HG02763 (cell line): ENCODE data around the gene IFI44L.

ENCODE experiments used
- ATAC-seq: cut with Tn5 transposase; IDR thresholded peaks from one replicate; pipeline ENCODE4 v1.9.1; 2021; ENCODE audit warnings: mild to moderate bottlenecking, moderate library complexity; ENCODE audit not compliant: unreplicated experiment

The IFI44L gene

GRCh38 chr1:78640462-78640861, 20.2 kb downstream of the IFI44L start:
- ATAC-seq, result peak; percentile 51

GRCh38 chr1:78641558-78641957, 21.3 kb downstream of the IFI44L start:
- no peak for ATAC-seq

GRCh38 chr1:78645723-78646122, 25.5 kb downstream of the IFI44L start:
- ATAC-seq, result no peak

- no peak for ATAC-seq
These were observed 27.0 kb downstream of the IFI44L start for GRCh38 chr1:78647238-78647637.

- ATAC-seq, result peak; percentile 89
These were observed 29.4 kb downstream of the IFI44L start, which contains the start of gene IFI44 for GRCh38 chr1:78649628-78650027. Gene IFI44 (plus strand): TSS chr1:78649831. CDS start chr1:78650196, 365 bp downstream.

GRCh38 chr1:78650114-78650660, 29.9 kb downstream of the IFI44L start:
- ATAC-seq, result no peak

GRCh38 chr1:78651241-78651640, 31.0 kb downstream of the IFI44L start:
- ATAC-seq, result peak; percentile 35

GRCh38 chr1:78652019-78652560, 31.8 kb downstream of the IFI44L start:
- no peak for ATAC-seq

- ATAC-seq, result no peak
These were observed 38.7 kb downstream of the IFI44L start for GRCh38 chr1:78658901-78659300.

GRCh38 chr1:78663923-78664322, 43.7 kb downstream of the IFI44L start:
- no peak for ATAC-seq

GRCh38 chr1:78664763-78665162, 44.5 kb downstream of the IFI44L start:
- ATAC-seq, result no peak

- no peak for ATAC-seq
These were observed 45.6 kb downstream of the IFI44L start for GRCh38 chr1:78665809-78666208.

GRCh38 chr1:78667939-78668338, 47.7 kb downstream of the IFI44L start:
- no peak for ATAC-seq

- no peak for ATAC-seq
These were observed 48.2 kb downstream of the IFI44L start for GRCh38 chr1:78668427-78668826.

GRCh38 chr1:78672428-78672827, 52.2 kb downstream of the IFI44L start:
- no peak for ATAC-seq

GRCh38 chr1:78673120-78673519, 52.9 kb downstream of the IFI44L start:
- no peak for ATAC-seq

- ATAC-seq, result no peak
These were observed 56.2 kb downstream of the IFI44L start for GRCh38 chr1:78676347-78676982.

GRCh38 chr1:78676993-78677392, 56.7 kb downstream of the IFI44L start:
- ATAC-seq, result no peak

GRCh38 chr1:78677788-78678187, 57.5 kb downstream of the IFI44L start:
- ATAC-seq, result no peak

- ATAC-seq, result peak; percentile 81
These were observed 58.1 kb downstream of the IFI44L start for GRCh38 chr1:78678324-78678723.

- ATAC-seq, result no peak
These were observed 61.0 kb downstream of the IFI44L start for GRCh38 chr1:78681265-78681664.

GRCh38 chr1:78682496-78682895, 62.2 kb downstream of the IFI44L start:
- ATAC-seq, result no peak

GRCh38 chr1:78683079-78683478, 62.8 kb downstream of the IFI44L start:
- no peak for ATAC-seq
